ENCODE data around the gene RMRP.
"Not testable (repeated sequence)": the region's sequence is repeated elsewhere in the genome, so short reads cannot be mapped to it uniquely, and the experiment has no call there.

The RMRP gene

GRCh38 chr9:35665471-35665818, 7.6 kb upstream of the RMRP start:
- no peak for DNase-seq (ENCODE audit: low read depth, low spot score)

GRCh38 chr9:35664531-35665470, 7.0 kb upstream of the RMRP start, which contains the start of gene ARHGEF39:
TSS of gene ARHGEF39 (minus strand) at chr9:35665195. CDS start at chr9:35665169, 26 bp downstream.
- no peak for DNase-seq (ENCODE audit: low read depth, low spot score)

GRCh38 chr9:35662437-35662836, 4.6 kb upstream of the RMRP start:
- no peak for DNase-seq (ENCODE audit: low read depth, low spot score)

- no peak for DNase-seq (ENCODE audit: low read depth, low spot score)
These were observed 4.0 kb upstream of the RMRP start for GRCh38 chr9:35661756-35662350.

- no peak for DNase-seq (ENCODE audit: low read depth, low spot score)
These were observed 3.2 kb upstream of the RMRP start for GRCh38 chr9:35660966-35661415.

GRCh38 chr9:35659340-35659739, 1.5 kb upstream of the RMRP start:
- no peak for DNase-seq (ENCODE audit: low read depth, low spot score)

GRCh38 chr9:35658968-35659220, 1.1 kb upstream of the RMRP start:
- DNase-seq (ENCODE audit: low read depth, low spot score) = no peak

- DNase-seq (ENCODE audit: low read depth, low spot score) = peak; percentile 58
These were observed 533 bp upstream of the RMRP start, which contains the start of gene CCDC107 for GRCh38 chr9:35658137-35658967. TSS of gene CCDC107 (plus strand) at chr9:35658292. CDS start at chr9:35658380, 88 bp downstream.

- no peak for DNase-seq (ENCODE audit: low read depth, low spot score)
These were observed 831 bp downstream of the RMRP start for GRCh38 chr9:35656831-35657545.

GRCh38 chr9:35656348-35656747, 1.5 kb downstream of the RMRP start:
- no peak for DNase-seq (ENCODE audit: low read depth, low spot score)

GRCh38 chr9:35653611-35654010, 4.2 kb downstream of the RMRP start:
- no peak for DNase-seq (ENCODE audit: low read depth, low spot score)

GRCh38 chr9:35652829-35653209, 5.0 kb downstream of the RMRP start:
- no peak for DNase-seq (ENCODE audit: low read depth, low spot score)

GRCh38 chr9:35651956-35652828, 5.6 kb downstream of the RMRP start:
- DNase-seq (ENCODE audit: low read depth, low spot score) = no peak

- no peak for DNase-seq (ENCODE audit: low read depth, low spot score)
These were observed 7.3 kb downstream of the RMRP start, which contains the start of gene SIT1 for GRCh38 chr9:35650341-35651158. TSS of gene SIT1 (minus strand) at chr9:35650931. CDS start at chr9:35650853, 78 bp downstream.

- DNase-seq (ENCODE audit: low read depth, low spot score) = no peak
These were observed 8.1 kb downstream of the RMRP start for GRCh38 chr9:35649431-35650340.

GRCh38 chr9:35646533-35647265, 11.1 kb downstream of the RMRP start:
- DNase-seq (ENCODE audit: low read depth, low spot score) = peak; percentile 79

GRCh38 chr9:35646153-35646532, 11.7 kb downstream of the RMRP start:
- no peak for DNase-seq (ENCODE audit: low read depth, low spot score)

- not testable (repeated sequence) for DNase-seq (ENCODE audit: low read depth, low spot score)
These were observed 12.1 kb downstream of the RMRP start for GRCh38 chr9:35645736-35646135.

Measured in activated naive CD8-positive, alpha-beta T cell treated with anti-CD3 and anti-CD28 coated beads, Interleukin-2, amount 50 U/mL, for 16 hours (primary cell).